ENCODE data around the gene BCLAF1. TPM values are rescaled to one million over a fixed set of nuclear protein-coding genes. Genes with fewer than 3 reads are reported as not detected.

The BCLAF1 gene
- total and polyA plus RNA-seq, 7 donors: 17.6 to 139 (median 78.0) TPM

- no peaks in the 10 kb centered on the region for H3K36me3 ChIP-seq
- DNase-seq: peak; percentile 95
- TF ChIP-seq CTCF (IDR thresholded peaks at IDR 0.05) (no peak), POLR2A (IDR thresholded peaks at IDR 0.05) (no peak), EP300 (IDR thresholded peaks at IDR 0.05) (no peak), POLR2AphosphoS5 (IDR thresholded peaks at IDR 0.05) (peak in 1 of 4 donors; percentile 3)
- no peaks in the 10 kb centered on the region for H3K27me3 ChIP-seq
- WGBS, 2 donors: 0% methylated on average over 34 of the region's 34 CpGs
- H3K4me1 ChIP-seq: peaks cover 0 to 55% (median 51%) of the 10 kb centered on the region in 4 donors
- H3K27ac ChIP-seq: peak overlapping the region; percentile 97 to 100 (median 98)
- intact Hi-C loops (cut with DNase I): loop anchor here (2.0 kb wide), 1 partner anchor 38 kb away; the partner anchor contains the start of gene MTFR2
- peak overlapping the region; percentile 78 to 99 (median 80) for H3K4me3 ChIP-seq
- H3K9me3 ChIP-seq: no peaks in the 10 kb centered on the region
Observed at GRCh38 chr6:136289327-136289578, 393 bp downstream of the BCLAF1 start.

GRCh38 chr6:136288566-136289326, 900 bp downstream of the BCLAF1 start:
- H3K9me3 ChIP-seq: no peaks in the 10 kb centered on the region
- WGBS, 2 donors: 0 to 1% methylated on average over 34 of the region's 34 CpGs
- TF ChIP-seq EP300 (IDR thresholded peaks at IDR 0.05): no peak
- peak in 2 of 4 donors; percentile 8 to 60 for TF ChIP-seq POLR2AphosphoS5 (IDR thresholded peaks at IDR 0.05)
- peak in 3 of 4 experiments; percentile 34 to 59 (median 47) for TF ChIP-seq CTCF (IDR thresholded peaks at IDR 0.05)
- no peak for TF ChIP-seq POLR2A (IDR thresholded peaks at IDR 0.05)
- H3K36me3 ChIP-seq: no peaks in the 10 kb centered on the region
- intact Hi-C loops (cut with DNase I): loop anchor here (2.0 kb wide), 1 partner anchor 38 kb away; the partner anchor contains the start of gene MTFR2
- peak overlapping the region; percentile 97 to 100 (median 98) for H3K27ac ChIP-seq
- H3K27me3 ChIP-seq: no peaks in the 10 kb centered on the region
- H3K4me3 ChIP-seq: peak overlapping the region; percentile 78 to 99 (median 80)
- peaks cover 0 to 60% (median 56%) of the 10 kb centered on the region in 4 donors for H3K4me1 ChIP-seq
- DNase-seq: peak; percentile 88

GRCh38 chr6:136284909-136285308, 4.7 kb downstream of the BCLAF1 start:
- H3K27ac ChIP-seq: peak overlapping the region in 2 of 4 donors; percentile 11 to 26
- H3K27me3 ChIP-seq: no peaks in the 10 kb centered on the region
- H3K36me3 ChIP-seq: peaks cover 0 to 17% (median 0%) of the 10 kb centered on the region in 4 donors
- DNase-seq: no peak
- no peak for TF ChIP-seq EP300 (IDR thresholded peaks at IDR 0.05)
- TF ChIP-seq CTCF (IDR thresholded peaks at IDR 0.05): no peak
- TF ChIP-seq POLR2AphosphoS5 (IDR thresholded peaks at IDR 0.05): no peak
- no peak for TF ChIP-seq POLR2A (IDR thresholded peaks at IDR 0.05)
- 10 to 28% methylated on average over 2 of the region's 2 CpGs for WGBS, 2 donors
- intact Hi-C loops (cut with DNase I): no loop called here
- no peaks in the 10 kb centered on the region for H3K9me3 ChIP-seq
- no peak overlapping the region for H3K4me3 ChIP-seq
- peaks cover 0 to 86% (median 85%) of the 10 kb centered on the region in 4 donors for H3K4me1 ChIP-seq

GRCh38 chr6:136282906-136283305, 6.7 kb downstream of the BCLAF1 start:
- H3K27me3 ChIP-seq: no peaks in the 10 kb centered on the region
- H3K4me1 ChIP-seq: peaks cover 0 to 83% (median 80%) of the 10 kb centered on the region in 4 donors
- no peak for TF ChIP-seq EP300 (IDR thresholded peaks at IDR 0.05)
- no peak for TF ChIP-seq CTCF (IDR thresholded peaks at IDR 0.05)
- TF ChIP-seq POLR2AphosphoS5 (IDR thresholded peaks at IDR 0.05): no peak
- TF ChIP-seq POLR2A (IDR thresholded peaks at IDR 0.05): no peak
- no peaks in the 10 kb centered on the region for H3K9me3 ChIP-seq
- no peak overlapping the region for H3K4me3 ChIP-seq
- 76 to 78% methylated on average over 4 of the region's 4 CpGs for WGBS, 2 donors
- intact Hi-C loops (cut with DNase I): no loop called here
- H3K36me3 ChIP-seq: peaks cover 0 to 29% (median 0%) of the 10 kb centered on the region in 4 donors
- no peak overlapping the region for H3K27ac ChIP-seq
- no peak for DNase-seq
